ENCODE measurements around the gene SLC25A40.
"Not testable (repeated sequence)": the region's sequence is repeated elsewhere in the genome, so short reads cannot be mapped to it uniquely, and the experiment has no call there.

The SLC25A40 gene

GRCh38 chr7:87822056-87822455 lies 54.1 kb downstream of the SLC25A40 start:
- not testable (repeated sequence) for H2BK120ac ChIP-seq (ENCODE audit: low read depth, low read length); H3K27ac ChIP-seq (ENCODE audit: low read length, poor library complexity, severe bottlenecking); H2AFZ ChIP-seq (ENCODE audit: low read depth, low read length); H3K27me3 ChIP-seq (ENCODE audit: control insufficient read depth in 1 of 2, insufficient read depth in 1 of 2, low read length in 2 of 2); H3K36me3 ChIP-seq (ENCODE audit: control insufficient read depth in 1 of 2, insufficient read depth in 2 of 2, low read depth in 1 of 2, low read length in 2 of 2); H2BK15ac ChIP-seq (ENCODE audit: low read depth, poor library complexity, severe bottlenecking); H4K8ac ChIP-seq (ENCODE audit: low read length); H3K4me1 ChIP-seq (ENCODE audit: control insufficient read depth, insufficient read depth, low read depth, low read length); H3K79me1 ChIP-seq (replicated peaks; ENCODE audit: low read length, poor library complexity, severe bottlenecking); H2BK12ac ChIP-seq (ENCODE audit: low read length in 2 of 2); H3K23ac ChIP-seq (ENCODE audit: low read length in 2 of 2); H3K9ac ChIP-seq (ENCODE audit: low read length); H3K4me3 ChIP-seq (ENCODE audit: insufficient read depth in 1 of 2, low read depth in 1 of 2, low read length in 2 of 2); H3K18ac ChIP-seq (ENCODE audit: low read depth in 1 of 2, low read length in 2 of 2); H3K4me2 ChIP-seq (ENCODE audit: low read length, poor library complexity, severe bottlenecking); H2AK5ac ChIP-seq (ENCODE audit: low read length, severe bottlenecking); H2BK5ac ChIP-seq (ENCODE audit: low read depth, low read length, poor library complexity, severe bottlenecking); H3K14ac ChIP-seq (ENCODE audit: low read length in 2 of 2); H4K91ac ChIP-seq (ENCODE audit: low read length); H3K4ac ChIP-seq (ENCODE audit: low read depth in 1 of 2, low read length in 2 of 2); DNase-seq
- H3K9me3 ChIP-seq (ENCODE audit: control insufficient read depth, low read length), result peaks cover 11% of the 10 kb centered on the region
- 100% methylated on average over 1 of the region's 4 CpGs for WGBS

DNA sequence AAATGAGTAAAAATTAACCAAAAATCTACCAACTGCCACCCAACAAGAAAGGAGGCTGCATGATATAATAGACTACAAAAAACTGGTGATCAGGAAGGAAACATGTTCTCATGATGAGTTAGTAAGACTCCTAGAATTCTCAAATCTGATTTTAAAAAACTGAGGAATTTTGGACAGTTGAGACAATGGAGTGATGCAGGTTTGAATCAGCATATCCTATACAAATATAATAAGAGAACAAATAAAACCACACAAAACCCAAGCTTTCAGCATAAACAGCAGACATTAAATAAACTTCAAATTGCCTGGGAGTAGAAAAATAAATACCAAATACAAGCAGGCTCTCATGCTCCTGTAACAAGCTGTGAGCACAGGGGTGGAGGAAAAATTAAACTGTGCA lies 57.8 kb downstream of the SLC25A40 start:
- H3K79me1 ChIP-seq (replicated peaks; ENCODE audit: low read length, poor library complexity, severe bottlenecking), result no peaks in the 10 kb centered on the region
- no peaks in the 10 kb centered on the region for H3K36me3 ChIP-seq (ENCODE audit: control insufficient read depth in 1 of 2, insufficient read depth in 2 of 2, low read depth in 1 of 2, low read length in 2 of 2)
- no peak overlapping the region for H2BK15ac ChIP-seq (ENCODE audit: low read depth, poor library complexity, severe bottlenecking)
- H3K23ac ChIP-seq (ENCODE audit: low read length in 2 of 2), result no peak overlapping the region
- no peaks in the 10 kb centered on the region for H3K9me3 ChIP-seq (ENCODE audit: control insufficient read depth, low read length)
- H3K4me1 ChIP-seq (ENCODE audit: control insufficient read depth, insufficient read depth, low read depth, low read length), result no peaks in the 10 kb centered on the region
- H3K9ac ChIP-seq (ENCODE audit: low read length), result no peak overlapping the region
- H3K27me3 ChIP-seq (ENCODE audit: control insufficient read depth in 1 of 2, insufficient read depth in 1 of 2, low read length in 2 of 2), result no peaks in the 10 kb centered on the region
- H3K4ac ChIP-seq (ENCODE audit: low read depth in 1 of 2, low read length in 2 of 2), result no peak overlapping the region
- no peak overlapping the region for H4K91ac ChIP-seq (ENCODE audit: low read length)
- H3K27ac ChIP-seq (ENCODE audit: low read length, poor library complexity, severe bottlenecking), result no peak overlapping the region
- no peak overlapping the region for H3K14ac ChIP-seq (ENCODE audit: low read length in 2 of 2)
- no peak overlapping the region for H3K4me3 ChIP-seq (ENCODE audit: insufficient read depth in 1 of 2, low read depth in 1 of 2, low read length in 2 of 2)
- no peak for DNase-seq
- H2BK5ac ChIP-seq (ENCODE audit: low read depth, low read length, poor library complexity, severe bottlenecking), result no peak overlapping the region
- no peak overlapping the region for H2AK5ac ChIP-seq (ENCODE audit: low read length, severe bottlenecking)
- H2BK12ac ChIP-seq (ENCODE audit: low read length in 2 of 2), result no peak overlapping the region
- H2BK120ac ChIP-seq (ENCODE audit: low read depth, low read length), result no peak overlapping the region
- H4K8ac ChIP-seq (ENCODE audit: low read length), result no peak overlapping the region
- no peak overlapping the region for H3K18ac ChIP-seq (ENCODE audit: low read depth in 1 of 2, low read length in 2 of 2)
- H2AFZ ChIP-seq (ENCODE audit: low read depth, low read length), result no peak overlapping the region
- no peak overlapping the region for H3K4me2 ChIP-seq (ENCODE audit: low read length, poor library complexity, severe bottlenecking)

DNA sequence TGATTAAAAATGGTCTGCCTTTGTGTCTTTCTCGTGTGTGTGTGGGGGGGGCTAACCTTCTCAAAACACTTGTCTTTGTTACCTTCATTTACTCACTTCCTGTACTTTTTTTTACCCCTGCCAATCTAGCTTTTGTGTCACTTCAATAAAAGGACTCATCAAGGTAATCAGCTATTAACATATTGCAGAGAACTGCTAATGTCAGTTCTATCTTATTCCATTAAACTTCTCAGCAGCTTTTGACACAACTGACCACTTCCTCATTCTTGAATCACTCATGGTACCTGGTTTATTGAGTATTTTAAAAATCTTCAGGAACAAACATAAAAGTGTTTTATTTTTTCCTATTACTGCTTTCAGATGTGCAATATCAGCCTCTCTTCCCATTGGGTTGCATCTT lies 59.8 kb downstream of the SLC25A40 start:
- H3K23ac ChIP-seq (ENCODE audit: low read length in 2 of 2), result no peak overlapping the region
- H3K4me3 ChIP-seq (ENCODE audit: insufficient read depth in 1 of 2, low read depth in 1 of 2, low read length in 2 of 2), result no peak overlapping the region
- no peak overlapping the region for H3K18ac ChIP-seq (ENCODE audit: low read depth in 1 of 2, low read length in 2 of 2)
- no peak overlapping the region for H3K4ac ChIP-seq (ENCODE audit: low read depth in 1 of 2, low read length in 2 of 2)
- no peak overlapping the region for H2AFZ ChIP-seq (ENCODE audit: low read depth, low read length)
- DNase-seq, result no peak
- no peak overlapping the region for H4K91ac ChIP-seq (ENCODE audit: low read length)
- no peaks in the 10 kb centered on the region for H3K9me3 ChIP-seq (ENCODE audit: control insufficient read depth, low read length)
- no peaks in the 10 kb centered on the region for H3K79me1 ChIP-seq (replicated peaks; ENCODE audit: low read length, poor library complexity, severe bottlenecking)
- no peaks in the 10 kb centered on the region for H3K4me1 ChIP-seq (ENCODE audit: control insufficient read depth, insufficient read depth, low read depth, low read length)
- no peak overlapping the region for H2BK120ac ChIP-seq (ENCODE audit: low read depth, low read length)
- H3K4me2 ChIP-seq (ENCODE audit: low read length, poor library complexity, severe bottlenecking), result no peak overlapping the region
- no peaks in the 10 kb centered on the region for H3K36me3 ChIP-seq (ENCODE audit: control insufficient read depth in 1 of 2, insufficient read depth in 2 of 2, low read depth in 1 of 2, low read length in 2 of 2)
- H3K27me3 ChIP-seq (ENCODE audit: control insufficient read depth in 1 of 2, insufficient read depth in 1 of 2, low read length in 2 of 2), result no peaks in the 10 kb centered on the region
- 100% methylated on average over 1 of the region's 1 CpG for WGBS
- no peak overlapping the region for H2BK5ac ChIP-seq (ENCODE audit: low read depth, low read length, poor library complexity, severe bottlenecking)
- no peak overlapping the region for H2AK5ac ChIP-seq (ENCODE audit: low read length, severe bottlenecking)
- H2BK12ac ChIP-seq (ENCODE audit: low read length in 2 of 2), result no peak overlapping the region
- H3K14ac ChIP-seq (ENCODE audit: low read length in 2 of 2), result no peak overlapping the region
- no peak overlapping the region for H4K8ac ChIP-seq (ENCODE audit: low read length)
- no peak overlapping the region for H2BK15ac ChIP-seq (ENCODE audit: low read depth, poor library complexity, severe bottlenecking)
- no peak overlapping the region for H3K27ac ChIP-seq (ENCODE audit: low read length, poor library complexity, severe bottlenecking)
- H3K9ac ChIP-seq (ENCODE audit: low read length), result no peak overlapping the region

GRCh38 chr7:87810726-87811125 lies 65.4 kb downstream of the SLC25A40 start:
- Histone ChIP-seq H3K4me3 (ENCODE audit: insufficient read depth in 1 of 2, low read depth in 1 of 2, low read length in 2 of 2) (no peak overlapping the region), H3K36me3 (ENCODE audit: control insufficient read depth in 1 of 2, insufficient read depth in 2 of 2, low read depth in 1 of 2, low read length in 2 of 2) (no peaks in the 10 kb centered on the region), H4K91ac (ENCODE audit: low read length) (no peak overlapping the region), H3K4me2 (ENCODE audit: low read length, poor library complexity, severe bottlenecking) (no peak overlapping the region), H2BK5ac (ENCODE audit: low read depth, low read length, poor library complexity, severe bottlenecking) (no peak overlapping the region), H3K4me1 (ENCODE audit: control insufficient read depth, insufficient read depth, low read depth, low read length) (no peaks in the 10 kb centered on the region), H3K27me3 (ENCODE audit: control insufficient read depth in 1 of 2, insufficient read depth in 1 of 2, low read length in 2 of 2) (no peaks in the 10 kb centered on the region), H3K14ac (ENCODE audit: low read length in 2 of 2) (no peak overlapping the region), H3K9ac (ENCODE audit: low read length) (no peak overlapping the region), H2AFZ (ENCODE audit: low read depth, low read length) (no peak overlapping the region), H4K8ac (ENCODE audit: low read length) (no peak overlapping the region), H3K18ac (ENCODE audit: low read depth in 1 of 2, low read length in 2 of 2) (no peak overlapping the region), H2BK120ac (ENCODE audit: low read depth, low read length) (no peak overlapping the region), H2BK12ac (ENCODE audit: low read length in 2 of 2) (no peak overlapping the region), H2AK5ac (ENCODE audit: low read length, severe bottlenecking) (no peak overlapping the region), H3K79me1 (replicated peaks; ENCODE audit: low read length, poor library complexity, severe bottlenecking) (no peaks in the 10 kb centered on the region), H3K9me3 (ENCODE audit: control insufficient read depth, low read length) (no peaks in the 10 kb centered on the region), H3K27ac (ENCODE audit: low read length, poor library complexity, severe bottlenecking) (no peak overlapping the region), H3K4ac (ENCODE audit: low read depth in 1 of 2, low read length in 2 of 2) (no peak overlapping the region), H2BK15ac (ENCODE audit: low read depth, poor library complexity, severe bottlenecking) (no peak overlapping the region), H3K23ac (ENCODE audit: low read length in 2 of 2) (no peak overlapping the region)
- no peak for DNase-seq
- WGBS, result no CpG with 5 or more reads among the region's 2 CpGs

Data from mesenchymal stem cell (in vitro differentiated cells and primary cell).